Stromal cell of bone marrow (primary cell): ENCODE data around the gene KCNJ1.

Source experiments
- DNase-seq: peaks from one replicate; pipeline ENCODE4 v3.0.0-alpha.2; 2012; ENCODE audit warnings: low read depth

KCNJ1 gene

GRCh38 chr11:128901653-128902514 lies 34.8 kb upstream of the KCNJ1 start:
- no peak for DNase-seq

GRCh38 chr11:128900468-128900867 lies 33.4 kb upstream of the KCNJ1 start:
- no peak for DNase-seq

- no peak for DNase-seq
Observed at GRCh38 chr11:128898580-128899344, 31.7 kb upstream of the KCNJ1 start.

GRCh38 chr11:128897826-128898225 lies 30.7 kb upstream of the KCNJ1 start:
- DNase-seq, result no peak

- no peak for DNase-seq
Observed at GRCh38 chr11:128896356-128896755, 29.3 kb upstream of the KCNJ1 start.

GRCh38 chr11:128895526-128895925 lies 28.4 kb upstream of the KCNJ1 start:
- DNase-seq, result no peak

- DNase-seq, result no peak
Observed at GRCh38 chr11:128894685-128895084, 27.6 kb upstream of the KCNJ1 start.

GRCh38 chr11:128894286-128894681 lies 27.2 kb upstream of the KCNJ1 start:
- no peak for DNase-seq

GRCh38 chr11:128893578-128894285 lies 26.6 kb upstream of the KCNJ1 start:
- DNase-seq, result no peak

GRCh38 chr11:128892866-128893565 lies 25.9 kb upstream of the KCNJ1 start:
- DNase-seq, result no peak

- no peak for DNase-seq
Observed at GRCh38 chr11:128891913-128892398, 24.9 kb upstream of the KCNJ1 start.

GRCh38 chr11:128890543-128891368 lies 23.7 kb upstream of the KCNJ1 start, which contains the start of gene KCNJ5:
TSS of gene KCNJ5 (plus strand) at chr11:128891356. CDS start at chr11:128911274, 19,918 bp downstream.
- DNase-seq, result no peak

- no peak for DNase-seq
Observed at GRCh38 chr11:128890216-128890542, 23.1 kb upstream of the KCNJ1 start.

- DNase-seq, result no peak
Observed at GRCh38 chr11:128889657-128890213, 22.6 kb upstream of the KCNJ1 start.

GRCh38 chr11:128888034-128888985 lies 21.2 kb upstream of the KCNJ1 start:
- DNase-seq, result no peak

GRCh38 chr11:128886406-128887124 lies 19.5 kb upstream of the KCNJ1 start:
- no peak for DNase-seq

GRCh38 chr11:128884703-128885338 lies 17.7 kb upstream of the KCNJ1 start:
- no peak for DNase-seq

- DNase-seq, result no peak
Observed at GRCh38 chr11:128884054-128884453, 17.0 kb upstream of the KCNJ1 start.
